ENCODE data around the gene MMP17. TPM values are rescaled to one million over a fixed set of nuclear protein-coding genes. Genes with fewer than 3 reads are reported as not detected.

MMP17 gene
- total RNA-seq, 1 donor from 2014 or later, result 8.5 TPM

GRCh38 chr12:131850856-131851559 lies 22.8 kb downstream of the MMP17 start:
- DNase-seq, result no peak

- DNase-seq, result no peak
These were observed 23.8 kb downstream of the MMP17 start for GRCh38 chr12:131851741-131852550.

- DNase-seq, result no peak
These were observed 24.5 kb downstream of the MMP17 start for GRCh38 chr12:131852551-131853299.

- DNase-seq, result no peak
These were observed 25.9 kb downstream of the MMP17 start for GRCh38 chr12:131853832-131854797.

GRCh38 chr12:131854861-131855476 lies 26.8 kb downstream of the MMP17 start:
- DNase-seq, result no peak

GRCh38 chr12:131855521-131856142 lies 27.4 kb downstream of the MMP17 start:
- no peak for DNase-seq

GRCh38 chr12:131856366-131857097 lies 28.3 kb downstream of the MMP17 start:
- DNase-seq, result no peak

GRCh38 chr12:131857908-131858850 lies 30.0 kb downstream of the MMP17 start:
- no peak for DNase-seq

- DNase-seq, result no peak
These were observed 32.5 kb downstream of the MMP17 start for GRCh38 chr12:131860472-131861260.

GRCh38 chr12:131861261-131862083 lies 33.3 kb downstream of the MMP17 start:
- DNase-seq, result no peak

GRCh38 chr12:131862084-131862441 lies 33.9 kb downstream of the MMP17 start:
- no peak for DNase-seq

- no peak for DNase-seq
These were observed 34.4 kb downstream of the MMP17 start for GRCh38 chr12:131862600-131862993.

- no peak for DNase-seq
These were observed 35.0 kb downstream of the MMP17 start for GRCh38 chr12:131862994-131863710.

- no peak for DNase-seq
These were observed 35.7 kb downstream of the MMP17 start for GRCh38 chr12:131863711-131864396.

GRCh38 chr12:131864469-131864868 lies 36.3 kb downstream of the MMP17 start:
- DNase-seq, result no peak

All from skin of body (tissue), 2 donors.